Adrenal gland (tissue), 12 donors: Measurements from ENCODE around the gene ZNF236. TPM values are rescaled to one million over a fixed set of nuclear protein-coding genes. Genes with fewer than 3 reads are reported as not detected.

Experiments
- DNase-seq, 7 donors: peaks; one replicate each; pipeline ENCODE4 v3.0.0-alpha.2; 2019 to 2020
- H3K27ac ChIP-seq, 5 donors: fragments of 200-600 bp; sonication (generic) in 4 of 5; 1 replicate in 3 of 5; 2 replicates in 2 of 5; pipeline versions ENCODE4 v1.5.1 to v1.8.0; 2016 to 2020; ENCODE audit warnings: mild to moderate bottlenecking in 1 of 5
- H3K27me3 ChIP-seq: fragments of 200-600 bp; 2 replicates; pipeline ENCODE4 v1.8.0; 2021
- H3K36me3 ChIP-seq, 2 donors: fragments of 200-600 bp; replicated peaks in 1 of 2; 1 replicate in 1 of 2; 2 replicates in 1 of 2; pipeline versions ENCODE4 v1.5.1 to v1.8.0; 2018 to 2022
- H3K4me1 ChIP-seq, 2 donors: fragments of 200-600 bp; replicated peaks in 1 of 2; 1 replicate in 1 of 2; 2 replicates in 1 of 2; pipeline versions ENCODE4 v1.5.1 to v1.8.0; 2018 to 2021
- H3K4me3 ChIP-seq, 4 donors: fragments of 200-600 bp; sonication (generic) in 3 of 4; one replicate each; pipeline ENCODE4 v1.5.1; 2016 to 2018
- H3K9me3 ChIP-seq, 3 donors: fragments of 200-600 bp; sonication (generic) in 1 of 3; replicated peaks in 1 of 3; 1 replicate in 2 of 3; 2 replicates in 1 of 3; pipeline versions ENCODE4 v1.5.1 to v1.8.0; 2016 to 2021
- CTCF ChIP-seq, 6 experiments: fragments of 450-650 bp in 4 of 6; fragments of 200-600 bp in 2 of 6; sonication (generic) in 1 of 6; IDR thresholded peaks; 1 replicate in 5 of 6; 2 replicates in 1 of 6; pipeline versions ENCODE4 v1.5.1 to v1.8.0; 2016 to 2021; ENCODE audit warnings: antibody characterized with exemption in 6 of 6, mild to moderate bottlenecking in 2 of 6, moderate library complexity in 1 of 6
- POLR2A ChIP-seq, 2 donors: fragments of 450-650 bp; IDR thresholded peaks; one replicate each; pipeline ENCODE4 v1.6.1; 2017; ENCODE audit warnings: antibody characterized with exemption in 2 of 2, mild to moderate bottlenecking in 2 of 2, moderate library complexity in 1 of 2
- WGBS, 4 donors: extraction: QIAGEN DNeasy Blood & Tissue Kit in 2 of 4; methylation state at CpG; one replicate each; pipeline versions ENCODE4 v1.1.5 to v1.1.7; 2013 to 2017; 5-methylcytosine and 5-hydroxymethylcytosine counted together
- intact Hi-C, 2 donors: fragments of 100-400 bp; cut with DNase I; formaldehyde crosslinking; loops; one replicate each; pipeline versions ENCODE4 v1.14.1 to v1.15.0; 2022 to 2023
- polyA plus RNA-seq, 3 donors: library from polyadenylated mRNA; stranded (reverse); fragments of 200-250 nt in 2 of 3; fragments of 350-450 nt in 1 of 3; fragmentation: Illumina TruSeq in 1 of 3; extraction: RNeasy Lipid Tissue Mini Kit (QIAGEN cat#74804) in 1 of 3; gene quantifications; one replicate each; pipeline ENCODE4 v1.2.3, GENCODE V29; 2013 to 2014
- total RNA-seq, 9 donors: library from RNA; depleted of rRNA in 4 of 9; stranded (reverse); fragments of >200 nt in 4 of 9; fragments of 120-200 nt in 1 of 9; fragmentation: NEBNext Ultra II Directional in 1 of 9; extraction: Animal tissue kit (Norgen Biotek cat#: 25700) in 1 of 9; gene quantifications; one replicate each; pipeline versions ENCODE4 v1.1.0 to v1.2.4, GENCODE V29; 2013 to 2023
- donor health status: healthy with polysubstance abuse.
- donor health status: Bipolar disorder and iron deficiency.
- donor health status: DM: yes; HTN: yes; CAD: no.
- donor health status: DM: no; HTN: no; CAD: no.
- donor health status: DM: no; HTN: no; CAD: no.
- donor health status: DM: yes; HTN: yes; CAD: no.

Gene ZNF236
- total and polyA plus RNA-seq, 12 donors, result 2.7 to 35.2 (median 8.1) TPM

- Histone ChIP-seq H3K4me3 (no peak overlapping the region), H3K36me3 (no peaks in the 10 kb centered on the region), H3K9me3 (no peaks in the 10 kb centered on the region), H3K27ac (peak overlapping the region in 2 of 5 donors; percentile 26 to 29), H3K27me3 (no peaks in the 10 kb centered on the region), H3K4me1 (no peaks in the 10 kb centered on the region)
- DNase-seq, result peak in 4 of 7 donors; percentile 22 to 64 (median 34)
- WGBS, 4 donors, result 70 to 86% (median 81%) methylated on average over 20 of the region's 20 CpGs
- no peak for TF ChIP-seq POLR2A (IDR thresholded peaks at IDR 0.05)
- TF ChIP-seq CTCF (IDR thresholded peaks at IDR 0.05), result no peak
- intact Hi-C loops, result no loop called here
These were observed 168.8 kb downstream of the ZNF236 start for GRCh38 chr18:76991021-76991688.

GRCh38 chr18:76992226-76993084 lies 170.1 kb downstream of the ZNF236 start:
- no peaks in the 10 kb centered on the region for H3K27me3 ChIP-seq
- H3K4me1 ChIP-seq, result no peaks in the 10 kb centered on the region
- intact Hi-C loops, result no loop called here
- TF ChIP-seq CTCF (IDR thresholded peaks at IDR 0.05), result no peak
- TF ChIP-seq POLR2A (IDR thresholded peaks at IDR 0.05), result no peak
- no peaks in the 10 kb centered on the region for H3K9me3 ChIP-seq
- DNase-seq, result peak in 2 of 7 donors; percentile 8 to 39
- 74 to 86% (median 82%) methylated on average over 17 of the region's 17 CpGs for whole genome bisulfite sequencing, 4 donors
- no peaks in the 10 kb centered on the region for H3K36me3 ChIP-seq
- no peak overlapping the region for H3K27ac ChIP-seq
- H3K4me3 ChIP-seq, result no peak overlapping the region

GRCh38 chr18:76993085-76993382 lies 170.7 kb downstream of the ZNF236 start:
- H3K27me3 ChIP-seq, result no peaks in the 10 kb centered on the region
- 78 to 93% (median 87%) methylated on average over 6 of the region's 6 CpGs for WGBS, 4 donors
- no peaks in the 10 kb centered on the region for H3K4me1 ChIP-seq
- no peak overlapping the region for H3K4me3 ChIP-seq
- intact Hi-C loops, result no loop called here
- DNase-seq, result peak in 1 of 7 donors; percentile 4
- no peaks in the 10 kb centered on the region for H3K9me3 ChIP-seq
- H3K36me3 ChIP-seq, result no peaks in the 10 kb centered on the region
- TF ChIP-seq CTCF (IDR thresholded peaks at IDR 0.05) (no peak), POLR2A (IDR thresholded peaks at IDR 0.05) (no peak)
- no peak overlapping the region for H3K27ac ChIP-seq

- WGBS, 4 donors, result 89 to 95% (median 91%) methylated on average over 11 of the region's 11 CpGs
- Histone ChIP-seq H3K4me3 (no peak overlapping the region), H3K9me3 (no peaks in the 10 kb centered on the region), H3K36me3 (no peaks in the 10 kb centered on the region), H3K4me1 (no peaks in the 10 kb centered on the region), H3K27ac (no peak overlapping the region), H3K27me3 (no peaks in the 10 kb centered on the region)
- intact Hi-C loops, result no loop called here
- no peak for TF ChIP-seq POLR2A (IDR thresholded peaks at IDR 0.05)
- TF ChIP-seq CTCF (IDR thresholded peaks at IDR 0.05), result no peak
- peak in 2 of 7 donors; percentile 6 to 33 for DNase-seq
These were observed 171.2 kb downstream of the ZNF236 start for GRCh38 chr18:76993573-76993972.
